Adrenal gland (tissue), 12 donors: ENCODE measurements around the gene FOLR2. TPM values are rescaled to one million over a fixed set of nuclear protein-coding genes. Genes with fewer than 3 reads are reported as not detected.

Source experiments
- DNase-seq, 7 donors: peaks; one replicate each; pipeline ENCODE4 v3.0.0-alpha.2; 2019 to 2020
- H3K27ac ChIP-seq, 5 donors: fragments of 200-600 bp; sonication (generic) in 4 of 5; 1 replicate in 3 of 5; 2 replicates in 2 of 5; pipeline versions ENCODE4 v1.5.1 to v1.8.0; 2016 to 2020; ENCODE audit warnings: mild to moderate bottlenecking in 1 of 5
- H3K27me3 ChIP-seq: fragments of 200-600 bp; 2 replicates; pipeline ENCODE4 v1.8.0; 2021
- H3K36me3 ChIP-seq, 2 donors: fragments of 200-600 bp; replicated peaks in 1 of 2; 1 replicate in 1 of 2; 2 replicates in 1 of 2; pipeline versions ENCODE4 v1.5.1 to v1.8.0; 2018 to 2022
- H3K4me1 ChIP-seq, 2 donors: fragments of 200-600 bp; replicated peaks in 1 of 2; 1 replicate in 1 of 2; 2 replicates in 1 of 2; pipeline versions ENCODE4 v1.5.1 to v1.8.0; 2018 to 2021
- H3K4me3 ChIP-seq, 4 donors: fragments of 200-600 bp; sonication (generic) in 3 of 4; one replicate each; pipeline ENCODE4 v1.5.1; 2016 to 2018
- H3K9me3 ChIP-seq, 3 donors: fragments of 200-600 bp; sonication (generic) in 1 of 3; replicated peaks in 1 of 3; 1 replicate in 2 of 3; 2 replicates in 1 of 3; pipeline versions ENCODE4 v1.5.1 to v1.8.0; 2016 to 2021
- POLR2A ChIP-seq, 2 donors: fragments of 450-650 bp; IDR thresholded peaks; one replicate each; pipeline ENCODE4 v1.6.1; 2017; ENCODE audit warnings: antibody characterized with exemption in 2 of 2, mild to moderate bottlenecking in 2 of 2, moderate library complexity in 1 of 2
- WGBS, 4 donors: extraction: QIAGEN DNeasy Blood & Tissue Kit in 2 of 4; methylation state at CpG; one replicate each; pipeline versions ENCODE4 v1.1.5 to v1.1.7; 2013 to 2017; 5-methylcytosine and 5-hydroxymethylcytosine counted together
- intact Hi-C, 2 donors: fragments of 100-400 bp; cut with DNase I; formaldehyde crosslinking; loops; one replicate each; pipeline versions ENCODE4 v1.14.1 to v1.15.0; 2022 to 2023
- polyA plus RNA-seq, 3 donors: library from polyadenylated mRNA; stranded (reverse); fragments of 200-250 nt in 2 of 3; fragments of 350-450 nt in 1 of 3; fragmentation: Illumina TruSeq in 1 of 3; extraction: RNeasy Lipid Tissue Mini Kit (QIAGEN cat#74804) in 1 of 3; gene quantifications; one replicate each; pipeline ENCODE4 v1.2.3, GENCODE V29; 2013 to 2014
- total RNA-seq, 9 donors: library from RNA; depleted of rRNA in 4 of 9; stranded (reverse); fragments of >200 nt in 4 of 9; fragments of 120-200 nt in 1 of 9; fragmentation: NEBNext Ultra II Directional in 1 of 9; extraction: Animal tissue kit (Norgen Biotek cat#: 25700) in 1 of 9; gene quantifications; one replicate each; pipeline versions ENCODE4 v1.1.0 to v1.2.4, GENCODE V29; 2013 to 2023
- TF ChIP-seq, protein P1 (sequence below), 6 experiments: fragments of 450-650 bp in 4 of 6; fragments of 200-600 bp in 2 of 6; sonication (generic) in 1 of 6; IDR thresholded peaks; 1 replicate in 5 of 6; 2 replicates in 1 of 6; pipeline versions ENCODE4 v1.5.1 to v1.8.0; 2016 to 2021; ENCODE audit warnings: antibody characterized with exemption in 6 of 6, mild to moderate bottlenecking in 2 of 6, moderate library complexity in 1 of 6
- donor health status: healthy with polysubstance abuse.
- donor health status: Bipolar disorder and iron deficiency.
- donor health status: DM: yes; HTN: yes; CAD: no.
- donor health status: DM: no; HTN: no; CAD: no.
- donor health status: DM: no; HTN: no; CAD: no.
- donor health status: DM: yes; HTN: yes; CAD: no.

Gene FOLR2
- total and polyA plus RNA-seq, 12 donors: 6.9 to 221 (median 62.3) TPM

DNA sequence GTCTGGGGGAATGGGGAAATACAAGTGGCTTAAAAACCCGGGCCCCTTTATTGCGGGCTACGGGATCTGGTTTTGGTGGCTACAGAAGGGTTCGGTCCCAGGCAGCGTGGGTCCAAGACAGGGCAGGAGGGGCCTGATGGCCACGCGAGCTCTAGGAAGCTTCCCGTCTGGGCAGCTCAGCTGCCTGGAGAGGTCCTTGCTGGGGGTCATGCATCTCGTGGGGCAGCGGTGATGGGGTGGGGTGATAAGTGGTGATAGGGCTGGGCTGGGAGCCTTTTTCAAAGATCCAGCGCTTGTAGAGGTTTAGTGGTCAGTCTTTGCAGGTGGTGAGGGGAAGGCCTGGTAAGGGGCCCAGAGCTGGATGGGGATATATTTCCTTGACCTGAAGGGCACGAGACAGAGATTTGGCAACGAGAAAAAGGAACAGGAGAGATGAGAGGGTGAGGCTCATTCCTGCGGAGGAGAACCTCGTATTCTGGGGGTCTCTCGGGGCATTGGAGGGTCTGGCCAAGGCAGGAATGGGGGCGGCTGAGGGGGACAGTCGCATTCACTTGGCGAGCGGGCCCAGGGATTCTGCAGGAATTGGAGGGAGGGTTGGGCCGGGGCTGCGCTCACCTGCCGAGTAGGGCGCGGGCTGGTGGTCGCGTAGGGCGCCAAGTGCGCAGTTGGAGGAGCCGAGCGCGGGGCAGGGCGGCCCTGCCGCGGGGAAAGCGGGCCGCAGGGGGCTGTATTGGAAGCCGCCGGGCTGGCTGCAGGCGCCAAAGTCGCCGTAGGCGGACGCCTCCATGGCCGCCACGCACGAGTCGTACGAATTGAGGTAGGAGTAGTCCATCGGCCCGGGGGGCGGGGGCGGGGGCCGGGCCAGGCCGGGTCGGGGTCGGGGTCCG lies 26.8 kb downstream of the FOLR2 start:
- Histone ChIP-seq H3K4me1 (peaks cover 29 to 33% of the 10 kb centered on the region in 2 donors), H3K27ac (peak overlapping the region in 1 of 5 donors; percentile 52), H3K27me3 (peaks cover 43% of the 10 kb centered on the region), H3K36me3 (no peaks in the 10 kb centered on the region), H3K9me3 (no peaks in the 10 kb centered on the region), H3K4me3 (peak overlapping the region in 1 of 4 donors; percentile 6)
- DNase-seq: peak in 1 of 7 donors; percentile 57
- WGBS, 4 donors: 24 to 47% (median 35%) methylated on average over 13 to 56 of the region's 58 CpGs
- TF ChIP-seq, protein P1, sequence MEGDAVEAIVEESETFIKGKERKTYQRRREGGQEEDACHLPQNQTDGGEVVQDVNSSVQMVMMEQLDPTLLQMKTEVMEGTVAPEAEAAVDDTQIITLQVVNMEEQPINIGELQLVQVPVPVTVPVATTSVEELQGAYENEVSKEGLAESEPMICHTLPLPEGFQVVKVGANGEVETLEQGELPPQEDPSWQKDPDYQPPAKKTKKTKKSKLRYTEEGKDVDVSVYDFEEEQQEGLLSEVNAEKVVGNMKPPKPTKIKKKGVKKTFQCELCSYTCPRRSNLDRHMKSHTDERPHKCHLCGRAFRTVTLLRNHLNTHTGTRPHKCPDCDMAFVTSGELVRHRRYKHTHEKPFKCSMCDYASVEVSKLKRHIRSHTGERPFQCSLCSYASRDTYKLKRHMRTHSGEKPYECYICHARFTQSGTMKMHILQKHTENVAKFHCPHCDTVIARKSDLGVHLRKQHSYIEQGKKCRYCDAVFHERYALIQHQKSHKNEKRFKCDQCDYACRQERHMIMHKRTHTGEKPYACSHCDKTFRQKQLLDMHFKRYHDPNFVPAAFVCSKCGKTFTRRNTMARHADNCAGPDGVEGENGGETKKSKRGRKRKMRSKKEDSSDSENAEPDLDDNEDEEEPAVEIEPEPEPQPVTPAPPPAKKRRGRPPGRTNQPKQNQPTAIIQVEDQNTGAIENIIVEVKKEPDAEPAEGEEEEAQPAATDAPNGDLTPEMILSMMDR (IDR thresholded peaks at IDR 0.05): no peak
- intact Hi-C loops: no loop called here

DNA sequence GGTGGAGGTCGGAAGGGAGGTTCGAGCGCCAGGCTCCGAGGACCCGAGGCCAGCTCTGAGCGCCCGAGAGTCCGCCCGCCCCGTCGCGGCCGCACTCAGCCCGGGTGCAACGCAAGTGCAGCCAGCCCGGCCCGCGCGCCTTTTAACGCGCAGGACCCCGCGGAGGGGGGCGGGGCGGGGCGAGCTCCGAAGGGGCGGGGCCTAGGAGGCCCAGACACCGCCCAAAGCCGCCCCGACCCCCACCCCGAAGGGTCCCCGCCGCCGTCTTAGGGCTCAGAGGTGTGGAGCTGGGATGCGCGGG lies 27.4 kb downstream of the FOLR2 start, which contains the start of gene PHOX2A:
Gene PHOX2A, minus strand, starts transcription at position 117 of the 301 bp plus-strand sequence. CDS start 172 bp downstream, outside the sequence.
- 2 to 3% methylated on average over 25 to 37 of the region's 37 CpGs; no CpG with 5 or more reads in 2 of the 4 donors for WGBS, 4 donors
- Histone ChIP-seq H3K27ac (peak within 1 kb of the TSS in 1 of 5 donors; percentile 52), H3K9me3 (no peaks in the 10 kb centered on the region), H3K4me1 (peaks cover 25 to 27% of the 10 kb centered on the region in 2 donors), H3K4me3 (peak within 1 kb of the TSS in 1 of 4 donors; percentile 6), H3K36me3 (no peaks in the 10 kb centered on the region), H3K27me3 (peaks cover 43% of the 10 kb centered on the region)
- TF ChIP-seq POLR2A (IDR thresholded peaks at IDR 0.05): no peak
- TF ChIP-seq, protein P1 (IDR thresholded peaks at IDR 0.05): no peak
- DNase-seq: peak in 3 of 7 donors; percentile 24 to 78 (median 45)
- intact Hi-C loops: no loop called here

DNA sequence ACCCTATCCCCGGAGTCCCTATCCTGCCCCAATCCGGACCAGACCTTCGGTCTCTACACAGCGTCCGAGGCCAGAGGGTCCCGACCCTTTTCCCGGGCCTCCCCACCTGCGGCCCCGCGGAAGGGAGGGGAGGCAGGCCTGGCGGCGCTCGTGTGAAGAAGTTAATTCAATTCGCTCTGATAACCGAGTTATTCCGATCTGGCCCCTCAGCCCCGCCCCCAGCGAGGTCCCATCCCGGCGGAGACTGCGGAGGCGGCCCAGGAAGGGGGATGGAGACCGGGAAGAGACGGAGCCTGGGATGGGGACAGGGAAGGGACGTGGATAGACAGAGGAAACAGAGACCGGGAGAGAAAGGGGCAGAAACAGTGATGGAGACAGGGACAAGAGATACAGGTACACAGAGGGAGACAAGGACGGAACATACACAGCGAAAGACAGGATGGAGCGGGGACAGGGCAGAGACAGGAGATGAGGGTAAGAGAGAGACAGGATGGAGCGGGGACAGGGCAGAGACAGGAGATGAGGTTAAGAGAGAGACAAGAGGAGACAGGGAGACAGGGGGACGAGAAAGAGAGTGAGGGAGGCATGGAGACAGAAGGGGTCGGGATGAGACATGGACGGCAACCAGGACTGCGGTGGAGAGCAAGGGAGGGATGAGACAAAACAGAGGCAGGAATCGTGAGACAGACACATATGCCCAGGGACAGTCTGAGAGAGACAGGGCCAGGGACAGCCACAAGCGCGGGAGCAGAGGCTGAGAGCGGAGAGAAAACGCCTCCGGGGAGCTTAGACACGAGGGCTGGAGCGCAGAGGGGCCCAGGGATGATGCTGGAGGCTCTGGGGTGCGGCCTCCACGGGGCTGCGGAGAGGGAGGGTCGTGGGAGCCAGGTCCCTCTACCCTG lies 28.0 kb downstream of the FOLR2 start:
- H3K27me3 ChIP-seq: peaks cover 43% of the 10 kb centered on the region
- TF ChIP-seq, protein P1 (IDR thresholded peaks at IDR 0.05): no peak
- no peak for TF ChIP-seq POLR2A (IDR thresholded peaks at IDR 0.05)
- intact Hi-C loops: no loop called here
- peak overlapping the region in 1 of 4 donors; percentile 6 for H3K4me3 ChIP-seq
- WGBS, 4 donors: 7 to 20% (median 9%) methylated on average over 30 to 46 of the region's 46 CpGs
- H3K36me3 ChIP-seq: no peaks in the 10 kb centered on the region
- no peaks in the 10 kb centered on the region for H3K9me3 ChIP-seq
- DNase-seq: peak in 3 of 7 donors; percentile 31 to 84 (median 35)
- H3K4me1 ChIP-seq: peaks cover 19 to 21% of the 10 kb centered on the region in 2 donors
- H3K27ac ChIP-seq: peak overlapping the region in 1 of 5 donors; percentile 47
